HG02970 (cell line): ENCODE results near the gene ST3GAL2.
A peak's percentile ranks its signal among the peaks of the same experiment; 100 is the strongest.
"Not testable (repeated sequence)": the region's sequence is repeated elsewhere in the genome, so short reads cannot be mapped to it uniquely, and the experiment has no call there.

Experiments used
- ATAC-seq: cut with Tn5 transposase; IDR thresholded peaks from one replicate; pipeline ENCODE4 v1.9.1; 2021; ENCODE audit warnings: mild to moderate bottlenecking, moderate library complexity, moderate number of reproducible peaks; ENCODE audit not compliant: unreplicated experiment, low FRiP score

The ST3GAL2 gene

DNA sequence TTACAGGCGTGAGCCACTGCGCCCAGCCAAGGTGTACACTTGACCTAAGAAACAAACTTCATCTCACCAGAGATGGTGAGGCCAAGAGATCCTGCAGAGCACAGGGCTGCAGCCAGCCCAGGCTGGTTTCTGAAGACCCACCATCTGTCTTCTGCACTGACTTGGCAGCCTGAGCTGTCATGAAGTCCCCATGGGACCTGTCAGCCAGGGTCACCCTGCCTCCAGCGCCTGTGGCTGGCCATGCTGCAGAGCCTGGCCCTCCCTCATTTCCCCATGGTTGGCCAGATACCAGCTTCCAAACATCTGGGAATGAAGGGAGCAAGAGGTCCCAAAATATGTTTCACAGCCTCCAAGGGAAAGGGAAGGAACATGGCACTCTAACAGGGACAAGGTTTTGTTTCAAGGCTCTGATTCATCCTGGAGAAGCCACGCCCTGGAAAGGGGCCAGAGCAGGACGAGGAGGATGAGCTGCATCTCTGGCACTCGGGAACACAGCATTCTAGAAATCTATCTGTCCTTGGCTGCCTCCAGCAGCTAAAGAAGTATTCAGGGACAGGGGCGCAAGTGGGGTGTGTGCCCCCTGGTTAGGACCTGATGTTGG, 46.9 kb downstream of the ST3GAL2 start:
- no peak for ATAC-seq

DNA sequence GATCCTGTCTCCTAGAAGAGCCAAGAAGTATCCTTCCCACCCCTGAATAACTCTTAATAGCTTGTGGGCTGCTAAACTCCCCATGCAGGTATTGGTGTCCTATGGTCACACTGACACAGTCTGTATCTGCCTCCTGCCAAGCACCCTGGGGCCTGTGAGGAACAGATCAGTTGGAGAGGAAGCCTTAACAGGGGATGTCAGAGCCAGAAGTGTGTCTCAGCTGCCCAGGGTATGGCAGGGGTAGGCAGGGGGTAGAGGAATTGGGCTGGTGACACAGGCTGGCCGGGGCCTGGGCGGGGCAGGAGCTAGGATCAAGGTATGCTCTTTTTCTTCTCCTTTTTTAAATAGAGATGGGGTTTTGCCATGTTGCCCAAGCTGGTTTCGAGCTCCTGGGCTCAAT, 47.5 kb downstream of the ST3GAL2 start:
- ATAC-seq, result no peak

DNA sequence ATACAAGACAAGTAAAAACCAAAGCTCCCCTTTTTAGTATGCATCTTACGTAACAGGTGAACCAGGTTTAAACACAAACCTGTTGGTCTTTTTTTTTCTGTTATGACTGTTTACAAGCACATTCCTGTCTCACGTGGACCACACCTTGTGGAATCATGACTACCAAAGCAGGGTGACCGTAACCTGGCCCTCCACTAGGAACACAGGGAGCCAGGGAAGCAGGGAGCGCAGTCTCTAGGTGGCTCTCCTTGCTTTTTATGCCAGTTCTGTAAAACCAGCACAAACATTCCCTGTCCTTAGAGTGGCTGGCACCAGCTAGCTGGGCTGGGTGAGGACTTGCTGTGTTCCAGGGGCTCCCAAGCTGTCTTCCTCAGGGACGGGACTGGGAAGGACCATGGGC, 48.1 kb downstream of the ST3GAL2 start:
- ATAC-seq, result no peak

DNA sequence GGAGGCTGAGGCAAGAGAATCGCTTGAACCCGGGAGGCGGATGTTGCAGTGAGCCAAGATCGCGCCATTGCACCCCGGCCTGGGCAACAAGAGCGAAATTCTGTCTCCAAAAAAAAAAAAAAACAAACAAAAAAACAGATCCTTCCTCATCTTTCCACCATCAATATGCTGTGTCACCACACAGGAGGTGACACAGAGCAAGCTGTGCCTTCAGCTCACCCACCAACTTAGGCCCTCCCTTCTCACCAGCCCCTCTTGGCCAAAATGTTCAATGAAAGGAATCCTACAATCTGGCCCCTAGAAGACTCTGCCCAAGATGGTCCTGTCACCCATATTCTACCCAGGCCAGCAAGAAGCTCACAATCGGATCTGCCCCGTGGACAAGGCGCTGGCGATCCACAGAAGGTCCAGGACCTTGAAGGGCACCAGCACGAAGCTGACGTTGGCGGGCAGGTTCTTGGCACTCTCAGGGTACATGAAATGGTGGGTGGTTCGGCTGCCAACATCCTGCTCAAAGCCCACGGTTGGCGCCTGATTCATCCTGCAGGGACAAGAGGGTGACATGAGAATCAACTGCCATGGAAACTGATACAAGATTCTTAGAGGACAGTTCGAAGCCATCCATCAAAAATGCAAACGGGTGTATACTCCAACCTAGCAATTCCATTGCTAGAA, 50.8 kb downstream of the ST3GAL2 start:
- ATAC-seq, result no peak

DNA sequence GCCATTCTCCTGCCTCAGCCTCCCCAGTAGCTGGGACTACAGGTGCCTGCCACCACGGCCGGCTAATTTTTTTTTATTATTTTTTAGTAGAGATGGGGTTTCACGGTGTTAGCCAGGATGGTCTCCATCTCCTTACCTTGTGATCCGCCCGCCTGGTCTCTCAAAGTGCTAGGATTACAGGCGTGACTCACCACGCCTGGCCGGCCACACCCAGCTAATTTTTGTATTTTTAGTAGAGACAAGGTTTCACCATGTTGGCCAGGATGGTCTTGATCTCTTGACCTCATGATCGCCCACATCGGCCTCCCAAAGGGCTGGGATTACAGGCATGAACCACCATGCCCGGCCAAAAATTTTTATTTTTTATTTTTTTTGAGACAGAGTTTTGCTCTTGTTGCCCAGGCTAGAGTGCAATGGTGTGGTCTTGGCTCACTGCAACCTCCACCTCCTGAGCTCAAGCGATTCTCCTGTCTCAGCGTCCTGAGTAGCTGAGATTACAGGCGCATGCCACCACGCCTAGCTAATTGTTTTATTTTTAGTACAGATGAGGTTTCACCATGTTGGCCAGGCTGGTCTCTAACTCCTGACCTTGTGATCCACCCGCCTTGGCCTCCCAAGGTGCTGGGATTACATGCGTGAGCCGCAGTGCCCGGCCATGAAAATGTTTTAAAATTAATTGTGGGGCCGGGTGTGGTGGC, 52.5 kb downstream of the ST3GAL2 start:
- ATAC-seq, result not testable (repeated sequence)

DNA sequence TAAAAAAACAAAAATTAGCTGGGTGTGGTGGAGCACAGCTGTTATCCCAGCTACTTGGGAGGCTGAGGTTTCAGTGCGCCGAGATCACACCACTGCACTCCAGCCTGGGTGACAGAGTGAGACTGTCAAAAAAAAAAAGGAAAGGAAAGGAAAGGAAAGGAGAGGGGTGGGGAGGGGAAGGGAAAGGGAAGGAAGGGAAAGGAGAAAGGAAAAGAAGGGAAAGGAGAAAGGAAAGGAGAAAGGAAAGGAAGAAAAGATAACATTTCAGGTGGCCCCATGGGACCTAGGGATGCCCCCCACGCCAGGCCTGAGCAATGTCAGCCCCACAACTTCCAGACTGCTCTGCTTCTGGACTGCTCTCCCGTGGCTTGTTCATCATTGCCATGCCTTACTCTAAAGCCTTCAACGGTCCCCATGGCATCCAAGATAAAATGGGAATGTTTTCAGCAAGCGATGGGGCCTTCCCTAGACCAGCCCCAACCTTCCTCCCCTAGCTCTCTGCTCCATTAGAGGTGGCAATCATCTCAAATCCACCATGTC, 55.4 kb downstream of the ST3GAL2 start:
- ATAC-seq, result no peak

DNA sequence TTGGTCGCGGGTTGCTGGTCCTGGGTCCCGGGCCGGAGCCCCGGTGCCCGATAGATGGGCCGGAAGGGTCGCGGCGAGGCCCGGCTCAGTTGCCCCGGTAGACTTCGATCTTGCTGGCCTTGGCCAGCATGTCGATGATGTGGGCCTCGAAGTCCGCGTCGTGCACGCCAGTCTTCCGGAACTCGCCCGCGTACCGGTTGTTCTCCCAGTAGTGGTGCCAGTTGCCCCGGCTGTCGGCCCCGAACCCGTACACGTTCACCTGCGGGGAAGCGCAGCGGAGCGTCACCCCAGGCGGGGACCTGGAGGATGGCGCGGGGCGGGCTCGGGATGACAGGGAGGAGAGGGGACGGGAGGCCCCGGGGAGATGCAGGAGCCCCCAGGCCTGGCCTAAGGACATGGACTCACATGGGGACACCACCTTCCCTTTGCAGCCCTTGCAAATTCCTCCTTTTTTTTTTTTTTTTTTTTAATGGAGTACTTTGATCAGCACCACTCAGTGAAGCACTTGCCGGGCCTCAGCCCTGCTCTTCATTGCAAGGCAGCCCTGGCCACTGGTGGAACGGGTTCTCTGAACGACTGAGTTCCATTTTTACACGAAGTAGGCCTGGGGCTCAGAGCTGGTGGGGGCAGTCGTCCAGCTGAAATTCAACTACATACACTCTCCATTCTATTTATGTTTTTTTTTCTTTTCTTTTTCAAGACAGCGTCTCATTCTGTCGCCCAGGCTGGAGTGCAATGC, 57.1 kb downstream of the ST3GAL2 start:
- ATAC-seq, result no peak

DNA sequence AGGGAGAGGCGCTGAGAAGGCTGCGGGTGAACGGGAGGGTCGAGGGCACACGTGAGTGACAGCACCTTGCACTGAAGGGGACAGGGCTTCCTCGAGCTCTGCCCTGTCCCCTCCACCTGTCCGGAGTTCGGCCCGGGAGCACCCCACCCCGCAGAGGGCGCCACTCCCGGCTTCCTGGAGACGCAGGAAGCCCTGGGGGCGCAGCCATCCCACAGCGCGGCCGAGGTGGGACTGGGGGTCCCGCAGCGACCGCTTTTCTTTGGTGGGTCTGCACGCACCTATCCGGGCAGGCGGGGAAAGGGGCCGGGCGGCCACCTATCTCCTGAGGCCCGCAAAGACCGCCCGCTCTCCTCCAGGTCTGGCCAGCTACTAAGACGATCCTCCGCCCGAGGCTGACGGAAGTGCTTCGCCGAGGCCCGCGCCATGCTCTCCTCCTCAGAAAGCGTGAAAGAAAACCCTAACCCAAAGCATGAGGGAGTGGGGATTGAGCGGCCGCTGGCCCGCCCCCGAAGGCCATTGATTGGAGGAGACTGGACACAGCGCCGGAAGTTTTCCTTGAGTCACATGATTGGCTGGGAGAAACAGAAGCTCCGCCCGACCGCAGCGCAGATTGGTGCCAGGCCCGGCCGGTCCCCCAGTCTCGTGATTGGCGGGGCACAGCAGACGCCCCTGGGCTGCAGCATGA, 57.8 kb downstream of the ST3GAL2 start:
- peak; percentile 86 for ATAC-seq

DNA sequence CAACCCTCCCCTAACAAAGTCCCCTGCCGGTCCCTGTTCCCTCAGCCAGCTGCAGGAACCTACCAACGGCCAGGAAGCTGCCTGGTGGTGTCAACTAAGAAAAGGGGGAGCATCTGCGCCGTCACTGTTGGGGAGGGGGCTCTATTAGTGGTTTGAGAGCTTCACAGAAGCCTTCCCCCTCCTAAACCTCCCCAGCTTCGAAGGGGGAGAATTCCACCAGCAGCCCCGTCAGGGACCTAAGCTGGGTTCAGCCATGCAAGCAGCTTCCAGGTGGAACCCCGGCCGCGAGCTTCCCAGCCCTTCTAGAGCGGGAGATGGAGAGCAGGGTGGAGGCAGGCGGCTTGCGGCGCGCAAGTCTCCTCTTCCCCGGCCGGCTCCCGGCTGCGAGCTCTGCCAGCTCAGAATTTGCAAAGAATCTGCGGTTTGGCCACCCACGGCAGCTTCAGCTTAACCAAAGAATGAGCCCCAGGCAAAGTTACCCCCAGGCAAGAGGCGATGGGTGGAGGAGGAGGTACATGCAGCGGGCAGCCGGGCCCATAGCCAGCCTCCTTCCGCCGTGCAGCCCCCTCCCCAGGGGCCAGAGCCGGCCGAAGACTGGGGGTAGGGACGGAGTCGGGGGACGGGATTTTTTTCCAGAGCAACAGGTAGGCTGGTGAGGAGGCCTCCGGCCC, 58.5 kb downstream of the ST3GAL2 start:
- no peak for ATAC-seq

DNA sequence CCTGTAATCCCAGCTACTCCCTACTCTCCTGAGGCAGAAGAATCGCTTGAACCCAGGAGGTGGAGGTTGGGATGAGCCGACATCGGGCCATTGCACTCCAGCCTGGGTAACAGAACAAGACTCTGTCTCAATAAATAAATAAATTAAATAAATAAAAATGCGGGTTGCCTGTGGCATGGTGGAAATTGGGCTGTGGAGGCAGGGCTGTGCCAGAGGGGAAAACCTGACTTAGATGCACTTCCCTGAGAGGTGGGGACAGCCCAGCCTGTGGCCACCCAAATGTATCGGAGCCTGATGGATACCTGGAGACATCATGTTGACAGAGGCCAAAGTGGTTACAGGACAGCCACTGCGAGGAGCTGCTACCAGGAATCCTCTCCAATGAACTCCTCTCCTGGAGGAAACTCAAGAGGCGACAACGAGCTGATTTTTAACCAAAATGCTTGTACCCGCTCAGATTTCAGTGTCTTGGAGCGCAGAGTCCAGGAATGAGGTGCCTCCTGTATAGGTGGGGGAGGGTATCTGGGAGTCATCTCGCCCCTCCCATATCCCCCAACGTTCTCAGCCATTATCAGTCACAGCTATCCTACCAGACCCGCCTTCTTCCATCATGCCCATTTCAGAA, 59.9 kb downstream of the ST3GAL2 start:
- no peak for ATAC-seq

DNA sequence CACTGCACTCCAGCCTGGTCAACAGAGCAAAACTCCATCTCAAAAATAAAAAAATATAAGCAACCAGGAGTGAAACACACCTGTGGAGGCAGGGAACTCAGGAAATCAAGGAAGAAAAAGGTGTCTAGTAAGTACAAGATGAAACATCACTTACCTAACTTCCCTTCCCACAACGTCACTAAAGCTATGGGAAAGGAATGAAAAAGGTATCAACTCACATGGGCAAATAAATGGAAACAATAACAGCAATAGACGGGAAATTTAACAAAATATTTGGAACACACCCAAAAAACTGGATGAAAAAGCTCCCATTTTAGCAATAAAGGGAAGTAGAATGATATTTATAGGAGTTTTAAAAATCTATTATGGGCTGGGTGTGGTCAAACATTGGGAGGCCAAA, 61.1 kb downstream of the ST3GAL2 start:
- no peak for ATAC-seq

DNA sequence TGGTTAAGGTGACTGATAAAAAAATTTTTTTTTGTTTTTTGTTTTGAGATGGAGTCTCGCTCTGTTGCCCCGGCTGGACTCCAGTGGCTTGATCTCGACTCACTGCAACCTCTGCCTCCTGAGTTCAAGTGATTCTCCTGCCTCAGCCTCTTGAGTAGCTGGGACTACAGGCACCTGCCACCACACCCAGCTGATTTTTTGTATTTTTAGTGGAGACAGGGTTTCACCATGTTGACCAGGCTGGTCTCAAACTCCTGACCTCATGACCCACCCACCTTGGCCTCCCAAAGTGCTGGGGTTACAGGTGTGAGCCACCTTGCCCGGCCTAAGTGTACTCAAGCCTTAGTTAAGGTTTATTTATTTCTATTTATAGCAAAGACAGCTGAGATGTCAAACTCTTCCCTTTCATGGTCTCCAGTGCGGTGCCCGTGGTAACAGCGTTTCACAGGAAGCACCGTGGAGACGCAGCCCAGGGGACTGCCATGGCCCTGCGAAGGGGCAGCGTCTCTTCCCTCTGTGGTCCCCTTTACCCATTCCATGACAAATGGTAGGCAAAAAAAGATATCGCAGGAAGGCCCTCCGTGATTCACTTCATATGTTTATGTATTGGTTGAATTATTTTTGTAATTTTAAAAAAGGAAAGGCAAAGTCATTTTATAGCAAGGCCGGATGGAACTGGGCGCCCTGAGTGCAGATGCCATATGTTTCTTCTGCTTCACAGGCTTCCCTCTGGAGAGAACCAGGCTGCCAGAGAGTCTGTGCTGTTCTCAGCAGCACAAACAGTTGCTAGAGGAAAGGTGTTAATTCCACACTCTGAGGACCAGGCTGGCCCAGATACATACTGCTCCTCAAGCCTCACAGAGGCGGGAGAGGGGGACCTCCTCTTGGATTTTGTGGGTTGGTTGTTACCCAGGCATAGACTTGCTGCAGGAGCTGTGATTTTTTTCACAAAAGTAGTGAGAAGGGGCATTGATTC, 63.0 kb downstream of the ST3GAL2 start:
- no peak for ATAC-seq

DNA sequence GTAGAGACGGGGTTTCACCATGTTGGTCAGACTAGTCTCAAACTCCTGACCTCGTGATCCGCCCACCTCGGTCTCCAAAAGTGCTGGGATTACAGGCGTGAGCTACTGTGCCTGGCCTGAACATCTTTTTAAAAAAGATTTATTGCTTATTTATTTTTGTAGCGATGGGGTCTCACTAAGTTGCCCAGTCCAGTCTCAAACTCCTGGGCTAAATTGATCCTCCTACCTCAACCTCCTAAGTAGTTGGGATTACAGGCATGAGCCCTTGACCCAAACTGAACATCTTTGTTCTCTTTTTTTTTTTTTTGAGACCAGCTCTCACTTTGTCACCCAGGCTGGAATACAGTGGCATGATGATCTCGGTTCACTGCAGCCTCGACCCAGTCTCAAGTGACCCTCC, 64.7 kb downstream of the ST3GAL2 start:
- no peak for ATAC-seq

DNA sequence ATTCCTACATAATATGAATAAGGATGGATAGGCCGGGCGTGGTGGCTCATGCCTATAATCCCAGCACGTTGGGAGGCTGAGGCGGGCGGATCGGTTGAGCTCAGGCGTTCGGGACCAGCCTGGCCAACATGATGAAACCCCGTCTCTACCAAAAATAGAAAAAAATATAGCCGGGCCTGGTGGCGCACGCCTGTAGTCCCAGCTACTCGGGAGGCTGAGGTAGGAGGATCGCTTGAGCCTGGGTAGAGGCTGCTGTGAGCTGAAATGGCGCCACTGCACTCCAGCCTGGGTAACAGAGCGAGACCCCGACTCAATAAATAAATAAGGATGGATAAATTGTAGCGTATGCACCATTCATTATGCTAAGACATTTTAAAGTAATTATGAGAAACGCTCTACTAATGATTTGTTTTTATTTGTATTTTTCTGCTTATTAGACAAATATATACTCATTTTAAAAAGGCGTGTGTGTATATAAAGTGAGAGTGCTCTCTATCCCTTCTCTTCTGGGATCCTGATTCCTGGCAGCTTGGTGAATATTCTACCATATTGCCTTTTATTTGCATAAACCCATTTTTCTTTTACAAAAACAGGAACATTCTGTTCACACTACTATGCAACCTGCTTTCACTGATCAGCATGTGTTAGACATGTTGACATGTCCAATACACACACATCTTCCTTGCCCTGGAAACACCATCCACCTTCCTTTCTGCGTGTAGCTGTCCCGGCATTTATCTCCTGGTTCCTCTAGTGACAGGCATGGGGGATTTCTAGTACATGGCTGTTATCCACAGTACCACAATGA, 65.8 kb downstream of the ST3GAL2 start:
- no peak for ATAC-seq

DNA sequence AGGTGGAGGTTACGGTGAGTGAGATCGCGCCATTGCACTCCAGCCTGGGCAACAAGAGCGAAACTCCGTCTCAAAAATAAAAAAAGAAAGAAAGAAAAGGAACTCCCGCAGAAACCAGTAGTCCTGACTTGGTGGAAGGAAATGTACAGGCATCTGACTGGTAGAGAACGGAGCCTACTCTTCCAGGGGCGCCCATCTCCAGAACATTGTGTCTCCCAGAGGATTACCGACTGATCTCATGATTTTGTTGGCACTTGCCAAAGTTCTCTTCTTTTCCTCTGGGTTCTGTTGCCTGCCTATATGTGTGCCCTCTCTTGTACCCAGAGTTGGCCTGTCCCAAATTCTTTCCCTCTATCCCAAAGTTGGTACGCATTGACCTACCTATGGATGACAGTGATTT, 68.0 kb downstream of the ST3GAL2 start:
- no peak for ATAC-seq

DNA sequence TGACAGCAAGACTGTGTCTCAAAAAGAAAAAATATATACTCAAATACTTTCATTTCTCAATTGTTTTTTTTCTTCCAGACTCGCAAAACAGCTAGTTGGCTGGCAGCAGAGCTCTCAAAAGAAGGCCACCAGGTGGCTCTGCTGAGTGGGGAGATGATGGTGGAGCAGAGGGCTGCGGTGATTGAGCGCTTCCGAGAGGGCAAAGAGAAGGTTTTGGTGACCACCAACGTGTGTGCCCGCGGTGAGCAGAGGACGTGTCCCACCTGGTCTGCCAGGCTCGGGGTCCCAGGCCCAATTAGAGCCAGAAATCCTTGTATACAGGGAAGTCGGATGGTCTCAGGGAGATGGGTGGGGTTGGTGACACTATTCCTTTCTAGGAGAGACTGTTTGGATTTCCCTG, 68.8 kb downstream of the ST3GAL2 start:
- ATAC-seq, result not testable (repeated sequence)

DNA sequence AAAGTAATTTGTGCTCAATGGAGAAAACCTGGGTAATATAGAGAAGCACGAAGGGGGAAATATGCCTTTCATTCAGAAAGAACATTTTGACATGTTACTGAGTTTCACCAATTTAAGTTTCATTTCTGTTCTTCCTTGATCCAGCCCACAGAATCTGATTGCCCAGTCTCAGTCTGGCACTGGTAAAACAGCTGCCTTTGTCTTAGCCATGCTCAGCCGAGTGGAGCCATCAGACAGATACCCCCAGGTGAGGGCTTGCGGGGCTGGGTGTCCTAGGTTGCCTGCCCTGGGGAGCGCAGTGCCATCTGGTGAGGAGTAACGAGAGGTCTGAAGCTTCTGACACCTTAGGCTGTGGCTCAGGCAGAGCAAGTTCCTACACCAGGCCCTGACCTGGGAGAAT, 74.5 kb downstream of the ST3GAL2 start:
- no peak for ATAC-seq
